ENCODE measurements around the gene RAVER2.

The RAVER2 gene

DNA sequence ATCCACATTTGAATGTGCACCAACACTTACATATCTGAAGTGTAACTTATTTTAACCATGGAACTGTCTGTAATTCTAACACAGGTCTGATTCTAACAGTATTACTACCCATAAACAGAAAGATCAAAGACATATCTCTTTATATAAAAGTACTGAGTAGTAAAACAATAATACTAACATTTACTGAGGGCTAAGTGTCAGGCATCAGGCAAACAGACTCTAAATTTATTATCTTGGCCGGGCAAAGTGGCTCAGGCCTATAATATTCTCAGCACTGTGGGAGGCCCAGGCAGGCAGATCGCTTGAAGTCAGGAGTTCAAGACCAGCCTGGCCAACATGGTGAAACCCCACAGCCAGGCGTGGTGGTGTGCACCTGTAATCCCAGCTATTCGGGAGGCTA, 135.6 kb downstream of the RAVER2 start:
- no peak for DNase-seq

DNA sequence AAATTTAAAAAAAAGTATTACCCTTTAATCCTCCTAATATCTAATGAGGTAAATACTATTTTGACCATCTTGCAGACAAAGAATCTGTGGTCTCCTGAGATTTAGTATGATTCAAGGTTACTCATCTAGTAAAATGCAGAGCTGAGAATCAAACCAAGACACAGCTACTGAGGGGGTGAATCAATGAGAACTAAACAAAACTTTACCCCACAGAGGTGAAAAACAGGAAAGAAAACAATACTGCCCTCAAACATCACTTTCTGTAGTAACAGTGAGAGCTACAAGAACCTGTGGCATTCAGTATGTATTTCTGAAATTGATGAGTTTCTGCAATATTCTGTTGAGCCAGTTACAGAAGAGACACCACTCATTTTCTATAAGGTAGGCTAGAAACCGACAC, 136.4 kb downstream of the RAVER2 start:
- no peak for DNase-seq

Data from activated CD8-positive, alpha-beta memory T cell treated with anti-CD3 and anti-CD28 coated beads, Interleukin-2, amount 50 U/mL, for 48 hours (primary cell).